Mesendoderm (in vitro differentiated cells): ENCODE data around the gene M6PR.

Experiments
- DNase-seq: peaks from one replicate; pipeline ENCODE4 v3.0.0; 2013
- H2AK5ac ChIP-seq: 2 replicates; pipeline ENCODE4 v1.6.1; 2013; ENCODE audit warnings: low read length, inconsistent platforms
- H2BK120ac ChIP-seq: 2 replicates; pipeline ENCODE4 v1.6.1; 2013; ENCODE audit warnings: low read depth, mild to moderate bottlenecking, low read length, moderate library complexity, mixed read lengths
- H2BK15ac ChIP-seq: replicated peaks from 2 replicates; pipeline ENCODE4 v1.6.1; 2013; ENCODE audit warnings: low read depth, mild to moderate bottlenecking, moderate library complexity
- H2BK5ac ChIP-seq: 2 replicates; pipeline ENCODE4 v1.6.1; 2013; ENCODE audit warnings: low read length, inconsistent platforms
- H3K18ac ChIP-seq: 2 replicates; pipeline ENCODE4 v1.6.1; 2013; ENCODE audit warnings: mild to moderate bottlenecking, low read length, mixed read lengths
- H3K23ac ChIP-seq: one replicate; pipeline ENCODE4 v1.6.1; 2013; ENCODE audit warnings: low read length
- H3K27ac ChIP-seq: 2 replicates; pipeline ENCODE4 v1.5.1; 2013; ENCODE audit warnings: low read depth, mild to moderate bottlenecking, inconsistent platforms, low read length, moderate library complexity
- H3K27me3 ChIP-seq: 2 replicates; pipeline ENCODE4 v1.6.1; 2013; ENCODE audit warnings: low read length, control low read depth, mild to moderate bottlenecking, inconsistent platforms; ENCODE audit not compliant: insufficient read depth, poor library complexity
- H3K36me3 ChIP-seq: 2 replicates; pipeline ENCODE4 v1.6.1; 2013; ENCODE audit warnings: low read length, inconsistent platforms; ENCODE audit not compliant: control insufficient read depth, insufficient read depth
- H3K4ac ChIP-seq: one replicate; pipeline ENCODE4 v1.6.1; 2013; ENCODE audit warnings: low read depth, mild to moderate bottlenecking, low read length, moderate library complexity
- H3K4me1 ChIP-seq: 2 replicates; pipeline ENCODE4 v1.6.1; 2013; ENCODE audit warnings: low read depth, low read length, inconsistent platforms; ENCODE audit not compliant: control insufficient read depth
- H3K4me2 ChIP-seq: 2 replicates; pipeline ENCODE4 v1.6.1; 2013; ENCODE audit warnings: low read length
- H3K4me3 ChIP-seq: 2 replicates; pipeline ENCODE4 v1.5.1; 2013; ENCODE audit warnings: mild to moderate bottlenecking, low read length
- H3K56ac ChIP-seq: one replicate; pipeline ENCODE4 v1.6.1; 2013; ENCODE audit warnings: low read length
- H3K79me1 ChIP-seq: 2 replicates; pipeline ENCODE4 v1.6.1; 2013; ENCODE audit warnings: low read length, inconsistent platforms
- H3K79me2 ChIP-seq: 2 replicates; pipeline ENCODE4 v1.6.1; 2013; ENCODE audit warnings: mild to moderate bottlenecking, low read length; ENCODE audit not compliant: control insufficient read depth, insufficient read depth
- H3K9ac ChIP-seq: 2 replicates; pipeline ENCODE4 v1.6.1; 2013; ENCODE audit warnings: low read length, inconsistent platforms
- H4K5ac ChIP-seq: one replicate; pipeline ENCODE4 v1.6.1; 2013; ENCODE audit warnings: low read length
- H4K8ac ChIP-seq: one replicate; pipeline ENCODE4 v1.6.1; 2013; ENCODE audit warnings: low read depth, mild to moderate bottlenecking, control low read depth, low read length, moderate library complexity
- WGBS: extraction: QIAGEN DNeasy Blood & Tissue Kit; methylation state at CpG from one replicate; pipeline ENCODE4 v1.1.7; 2013; ENCODE audit warnings: low lambda C conversion rate, missing lambda C conversion rate; ENCODE audit not compliant: insufficient coverage; ENCODE audit errors: extremely low coverage; 5-methylcytosine and 5-hydroxymethylcytosine counted together

Gene M6PR

DNA sequence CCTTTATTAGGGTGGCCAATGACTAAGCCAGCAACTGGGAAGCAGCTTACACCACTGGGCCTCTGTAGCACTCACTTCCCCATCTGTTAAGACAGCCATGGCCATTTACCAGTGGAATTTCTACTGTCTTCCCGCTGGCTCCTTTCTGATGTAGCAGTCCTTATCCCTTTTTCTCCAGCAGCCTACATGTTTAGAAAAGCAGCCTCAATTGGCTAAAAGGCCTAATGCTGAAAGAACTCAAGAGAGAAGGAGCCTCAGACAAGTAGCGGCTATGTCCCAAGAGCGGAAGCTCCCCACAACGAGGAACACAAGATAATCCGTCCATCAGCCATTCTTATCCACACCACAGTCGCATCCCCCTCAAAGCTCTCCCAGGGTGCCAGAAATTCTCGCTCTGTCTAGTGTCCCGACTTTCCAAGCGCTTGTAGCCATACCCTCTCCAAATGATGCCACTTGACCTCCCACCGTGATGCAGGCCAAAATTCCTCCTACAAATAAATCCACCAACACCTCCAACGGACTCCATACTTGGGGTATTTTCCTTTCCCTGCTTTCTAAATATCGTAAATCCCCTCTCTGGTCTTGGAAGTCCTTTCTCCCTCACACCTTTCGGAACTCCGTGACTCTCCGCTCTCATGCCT, 624 bp downstream of the M6PR start:
- Histone ChIP-seq H3K18ac (no peak overlapping the region), H3K4me3 (peak overlapping the region; percentile 98), H3K56ac (peak overlapping the region; percentile 94), H3K9ac (peak overlapping the region; percentile 97), H3K4ac (no peak overlapping the region), H3K27me3 (no peaks in the 10 kb centered on the region), H3K36me3 (peaks cover 1% of the 10 kb centered on the region), H3K79me2 (peaks cover 26% of the 10 kb centered on the region), H2BK120ac (no peak overlapping the region), H4K8ac (no peak overlapping the region), H3K23ac (peak overlapping the region; percentile 72), H2BK5ac (no peak overlapping the region), H2AK5ac (no peak overlapping the region), H3K4me1 (no peaks in the 10 kb centered on the region), H3K79me1 (peaks cover 9% of the 10 kb centered on the region), H3K27ac (peak overlapping the region; percentile 65), H4K5ac (no peak overlapping the region), H3K4me2 (peak overlapping the region; percentile 95), H2BK15ac (no peak overlapping the region)
- DNase-seq = peak; percentile 61
- no CpG with 5 or more reads among the region's 15 CpGs for WGBS

DNA sequence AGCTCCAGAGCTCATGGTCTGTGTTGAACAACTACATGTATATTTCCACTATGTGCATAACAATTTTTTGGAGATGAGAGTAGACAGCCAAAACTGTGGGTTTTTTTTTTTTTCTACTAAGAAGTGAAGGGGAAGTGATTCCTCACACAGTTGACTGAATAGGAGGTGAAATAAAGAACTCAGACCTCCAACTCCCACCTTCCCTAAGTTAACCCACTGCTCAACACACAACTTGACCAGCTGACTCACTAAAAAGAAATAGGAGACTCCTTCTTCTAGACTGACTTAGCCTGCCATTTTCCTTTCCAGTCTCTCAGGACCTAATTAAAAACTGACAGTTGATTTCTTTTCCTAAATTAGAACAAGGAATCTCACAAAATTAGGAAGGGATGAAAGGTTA, 1.7 kb downstream of the M6PR start:
- Histone ChIP-seq H2BK120ac (no peak overlapping the region), H3K23ac (no peak overlapping the region), H3K4me2 (no peak overlapping the region), H3K56ac (no peak overlapping the region), H3K27me3 (no peaks in the 10 kb centered on the region), H3K27ac (no peak overlapping the region), H4K5ac (no peak overlapping the region), H3K18ac (no peak overlapping the region), H3K4me1 (no peaks in the 10 kb centered on the region), H3K4me3 (no peak overlapping the region), H2BK5ac (no peak overlapping the region), H4K8ac (no peak overlapping the region), H3K79me2 (peaks cover 26% of the 10 kb centered on the region), H2BK15ac (no peak overlapping the region), H3K9ac (no peak overlapping the region), H3K79me1 (peaks cover 9% of the 10 kb centered on the region), H2AK5ac (no peak overlapping the region), H3K36me3 (peaks cover 7% of the 10 kb centered on the region), H3K4ac (no peak overlapping the region)
- DNase-seq = no peak

DNA sequence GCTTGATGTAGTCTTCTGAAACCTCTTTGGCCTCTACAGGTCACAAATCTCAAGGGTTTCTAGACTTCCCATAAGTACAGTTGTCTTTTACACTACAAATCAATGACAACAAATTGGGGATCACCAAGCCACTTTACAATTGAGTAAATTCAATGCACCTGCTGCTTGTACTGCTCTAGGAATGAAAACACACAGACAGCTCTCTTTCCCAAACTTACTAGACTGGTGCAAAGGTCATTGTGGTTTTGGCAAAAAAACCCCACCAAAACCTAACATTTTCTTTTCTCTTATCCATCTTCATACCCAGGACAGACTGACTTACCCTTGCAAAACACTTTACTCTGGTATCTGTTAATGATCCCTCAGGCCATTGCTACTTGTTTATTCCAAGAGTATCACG, 2.7 kb downstream of the M6PR start:
- no peak overlapping the region for H4K8ac ChIP-seq
- H2AK5ac ChIP-seq = no peak overlapping the region
- H3K27ac ChIP-seq = no peak overlapping the region
- H3K79me1 ChIP-seq = peaks cover 9% of the 10 kb centered on the region
- H3K4ac ChIP-seq = no peak overlapping the region
- H3K27me3 ChIP-seq = no peaks in the 10 kb centered on the region
- peaks cover 7% of the 10 kb centered on the region for H3K36me3 ChIP-seq
- H4K5ac ChIP-seq = no peak overlapping the region
- H3K4me1 ChIP-seq = no peaks in the 10 kb centered on the region
- no peak overlapping the region for H3K9ac ChIP-seq
- H2BK120ac ChIP-seq = no peak overlapping the region
- WGBS = no CpG with 5 or more reads among the region's 1 CpG
- no peak overlapping the region for H2BK5ac ChIP-seq
- H3K18ac ChIP-seq = no peak overlapping the region
- peaks cover 26% of the 10 kb centered on the region for H3K79me2 ChIP-seq
- no peak overlapping the region for H3K56ac ChIP-seq
- no peak overlapping the region for H2BK15ac ChIP-seq
- no peak overlapping the region for H3K23ac ChIP-seq
- no peak overlapping the region for H3K4me3 ChIP-seq
- no peak overlapping the region for H3K4me2 ChIP-seq
- no peak for DNase-seq

DNA sequence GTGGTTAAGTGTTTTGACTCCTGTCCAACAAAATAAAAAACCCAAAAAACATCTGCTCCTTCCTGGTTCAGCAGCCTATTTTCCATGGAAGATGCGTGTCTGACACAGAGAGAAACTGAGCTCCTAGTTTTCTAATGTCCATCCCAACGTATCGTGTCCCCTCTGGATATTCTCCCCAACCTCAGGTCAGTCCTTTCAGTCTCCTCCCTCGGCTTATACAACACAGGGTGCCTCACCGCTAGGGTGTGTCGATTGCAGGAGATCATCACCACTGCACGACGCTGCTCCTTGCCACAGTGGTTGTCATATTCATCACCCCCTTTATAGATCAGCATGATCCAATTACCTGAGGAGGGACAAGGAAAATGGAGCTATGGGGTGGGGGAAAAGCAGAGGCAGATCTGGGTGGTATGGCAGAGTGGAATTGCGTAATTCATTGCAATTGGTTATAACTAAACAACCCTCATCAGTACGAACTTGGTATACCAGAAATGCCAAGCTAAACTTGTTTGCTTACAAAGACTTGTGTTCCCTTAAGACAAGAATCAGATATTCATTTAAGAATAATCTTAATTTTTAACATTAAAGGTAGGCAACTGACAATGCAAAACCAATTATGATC, 5.8 kb downstream of the M6PR start:
- H3K79me2 ChIP-seq = peaks cover 21% of the 10 kb centered on the region
- no peak for DNase-seq
- H2BK15ac ChIP-seq = no peak overlapping the region
- H2AK5ac ChIP-seq = no peak overlapping the region
- no peaks in the 10 kb centered on the region for H3K4me1 ChIP-seq
- no peak overlapping the region for H3K23ac ChIP-seq
- no peak overlapping the region for H3K4ac ChIP-seq
- H4K5ac ChIP-seq = no peak overlapping the region
- peaks cover 10% of the 10 kb centered on the region for H3K36me3 ChIP-seq
- H3K27me3 ChIP-seq = no peaks in the 10 kb centered on the region
- H3K4me3 ChIP-seq = no peak overlapping the region
- H2BK5ac ChIP-seq = no peak overlapping the region
- H2BK120ac ChIP-seq = no peak overlapping the region
- H3K27ac ChIP-seq = no peak overlapping the region
- no peak overlapping the region for H4K8ac ChIP-seq
- no peak overlapping the region for H3K18ac ChIP-seq
- no CpG with 5 or more reads among the region's 10 CpGs for WGBS
- H3K79me1 ChIP-seq = peaks cover 6% of the 10 kb centered on the region
- H3K4me2 ChIP-seq = no peak overlapping the region
- no peak overlapping the region for H3K56ac ChIP-seq
- H3K9ac ChIP-seq = no peak overlapping the region

DNA sequence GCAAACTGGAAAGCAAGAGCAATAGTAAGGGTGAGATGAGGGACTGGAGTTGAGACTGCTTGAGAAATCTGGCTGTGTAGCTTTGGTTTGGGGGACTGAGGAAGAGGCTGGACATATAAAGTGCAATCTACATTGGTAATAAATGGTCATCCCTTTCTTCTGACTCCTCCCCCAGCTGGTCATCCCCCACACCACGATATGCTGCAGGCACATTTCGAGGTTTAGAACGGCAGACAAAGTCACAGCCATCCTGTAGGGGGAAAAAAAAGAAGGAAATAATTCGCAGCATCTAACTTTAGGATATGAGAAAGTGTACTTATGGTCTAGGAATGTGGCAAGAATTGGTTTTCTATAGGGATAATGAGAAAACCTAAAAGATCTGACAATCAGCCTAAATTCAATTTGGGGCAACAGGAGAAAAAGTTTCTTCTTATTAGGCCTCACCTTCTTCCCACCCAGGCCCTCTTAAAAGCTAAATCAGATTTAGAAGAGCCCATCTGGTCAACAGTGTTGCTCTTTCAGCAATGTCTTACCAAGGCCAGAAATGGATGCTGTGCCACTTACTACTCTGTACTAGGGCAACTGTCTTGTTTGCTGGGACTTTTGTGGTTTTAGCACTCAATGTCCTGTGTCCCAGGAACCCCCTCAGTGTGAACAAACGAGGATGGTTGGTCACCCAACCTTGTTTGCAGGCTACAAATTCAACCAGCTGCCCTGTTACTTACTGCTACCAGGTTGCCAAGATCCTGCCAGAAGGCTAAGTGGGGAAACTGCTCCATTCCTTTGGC, 7.6 kb downstream of the M6PR start:
- no peak overlapping the region for H4K8ac ChIP-seq
- WGBS = no CpG with 5 or more reads among the region's 5 CpGs
- DNase-seq = no peak
- no peak overlapping the region for H4K5ac ChIP-seq
- no peak overlapping the region for H2BK5ac ChIP-seq
- peaks cover 6% of the 10 kb centered on the region for H3K79me2 ChIP-seq
- H3K27me3 ChIP-seq = no peaks in the 10 kb centered on the region
- H2AK5ac ChIP-seq = no peak overlapping the region
- H3K4me1 ChIP-seq = no peaks in the 10 kb centered on the region
- no peak overlapping the region for H3K9ac ChIP-seq
- H3K18ac ChIP-seq = no peak overlapping the region
- H2BK15ac ChIP-seq = no peak overlapping the region
- H3K36me3 ChIP-seq = peaks cover 10% of the 10 kb centered on the region
- H3K4me3 ChIP-seq = no peak overlapping the region
- H3K4me2 ChIP-seq = no peak overlapping the region
- H2BK120ac ChIP-seq = no peak overlapping the region
- no peak overlapping the region for H3K27ac ChIP-seq
- no peak overlapping the region for H3K23ac ChIP-seq
- no peak overlapping the region for H3K4ac ChIP-seq
- no peak overlapping the region for H3K56ac ChIP-seq
- peaks cover 4% of the 10 kb centered on the region for H3K79me1 ChIP-seq
